ENCODE measurements around the gene ANKHD1. TPM values are rescaled to one million over a fixed set of nuclear protein-coding genes. Genes with fewer than 3 reads are reported as not detected.

ANKHD1 gene
- total and polyA plus RNA-seq, 9 of the 15 experiments (the other 6 are each of a cell fraction or from before 2014, with no cell fraction given), result 38.9 to 138 (median 78.7) TPM

DNA sequence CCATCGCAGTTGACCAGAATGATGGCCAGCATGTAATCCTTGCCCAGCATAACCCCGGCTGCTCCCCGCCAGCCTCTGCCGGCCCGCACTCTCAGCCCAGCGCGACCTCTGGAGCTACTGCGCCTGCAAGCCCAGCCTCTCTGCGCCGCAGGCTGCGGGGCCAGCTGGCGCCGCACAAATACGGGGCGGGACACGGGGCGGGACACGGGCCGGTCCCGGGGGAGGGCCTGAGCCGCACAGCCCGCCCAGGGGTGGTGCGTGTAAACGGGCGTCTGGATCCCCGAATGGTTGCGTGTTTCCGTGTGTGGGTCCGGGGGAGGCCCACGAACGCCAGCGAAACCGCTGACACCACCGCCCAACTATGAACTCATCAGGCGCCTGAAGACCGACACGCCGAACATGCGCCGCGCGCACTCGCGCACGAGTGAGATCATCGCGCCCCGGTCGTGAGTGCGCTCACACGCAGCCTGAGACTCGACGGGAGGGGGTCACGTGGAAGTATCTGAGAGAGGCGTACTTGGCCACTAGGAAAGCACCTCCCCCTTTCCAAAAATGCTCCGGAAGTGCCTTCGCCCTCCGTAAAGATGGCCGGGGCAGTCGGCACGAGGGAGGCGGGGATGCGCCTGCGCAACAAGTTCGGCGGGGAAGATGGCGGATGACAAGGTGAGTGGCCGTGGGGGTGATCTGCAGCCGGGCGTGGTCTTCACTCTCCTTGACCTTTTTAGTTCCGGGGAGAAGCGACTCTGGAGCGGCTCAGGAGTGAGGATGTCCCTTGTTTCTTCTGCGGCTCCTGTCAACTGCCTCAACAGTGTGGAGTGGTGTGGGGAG, 162.8 kb downstream of the ANKHD1 start, which contains the start of the genes APBB3 and SLC35A4 (continued):
- TF ChIP-seq ZNF23 (CRISPR knock-in tag; IDR thresholded peaks at IDR 0.05) (no peak), TAF15 (IDR thresholded peaks at IDR 0.05; ENCODE audit: low read depth, low read length) (no peak), SMAD3 (CRISPR knock-in tag; conservative IDR thresholded peaks at IDR 0.05) (no peak), PKNOX1 (IDR thresholded peaks at IDR 0.05) (peak; percentile 81), ZNF280A (IDR thresholded peaks at IDR 0.05; ENCODE audit: low read depth, partially characterized antibody) (no peak), NRF1 (conservative IDR thresholded peaks at IDR 0.05 in 1 of 2, IDR thresholded peaks at IDR 0.05 in 1 of 2) (peak; percentile 98 to 99), DPF2 (IDR thresholded peaks at IDR 0.05) (peak; percentile 26; the same call in 1 of the 2 replicates), CBX5 (IDR thresholded peaks at IDR 0.05; ENCODE audit: borderline replicate concordance, low read depth) (no peak; the same call in 1 of the 2 replicates), POLR2H (tag; IDR thresholded peaks at IDR 0.05; ENCODE audit: low read depth) (peak; percentile 86), SIN3A (IDR thresholded peaks at IDR 0.05; ENCODE audit: borderline replicate concordance in 2 of 2, control insufficient read depth in 1 of 2, low read depth in 2 of 2, low read length in 2 of 2) (peak; percentile 57 to 89; a peak in 3 of 4 replicates)
- TF ChIP-seq, protein P1, sequence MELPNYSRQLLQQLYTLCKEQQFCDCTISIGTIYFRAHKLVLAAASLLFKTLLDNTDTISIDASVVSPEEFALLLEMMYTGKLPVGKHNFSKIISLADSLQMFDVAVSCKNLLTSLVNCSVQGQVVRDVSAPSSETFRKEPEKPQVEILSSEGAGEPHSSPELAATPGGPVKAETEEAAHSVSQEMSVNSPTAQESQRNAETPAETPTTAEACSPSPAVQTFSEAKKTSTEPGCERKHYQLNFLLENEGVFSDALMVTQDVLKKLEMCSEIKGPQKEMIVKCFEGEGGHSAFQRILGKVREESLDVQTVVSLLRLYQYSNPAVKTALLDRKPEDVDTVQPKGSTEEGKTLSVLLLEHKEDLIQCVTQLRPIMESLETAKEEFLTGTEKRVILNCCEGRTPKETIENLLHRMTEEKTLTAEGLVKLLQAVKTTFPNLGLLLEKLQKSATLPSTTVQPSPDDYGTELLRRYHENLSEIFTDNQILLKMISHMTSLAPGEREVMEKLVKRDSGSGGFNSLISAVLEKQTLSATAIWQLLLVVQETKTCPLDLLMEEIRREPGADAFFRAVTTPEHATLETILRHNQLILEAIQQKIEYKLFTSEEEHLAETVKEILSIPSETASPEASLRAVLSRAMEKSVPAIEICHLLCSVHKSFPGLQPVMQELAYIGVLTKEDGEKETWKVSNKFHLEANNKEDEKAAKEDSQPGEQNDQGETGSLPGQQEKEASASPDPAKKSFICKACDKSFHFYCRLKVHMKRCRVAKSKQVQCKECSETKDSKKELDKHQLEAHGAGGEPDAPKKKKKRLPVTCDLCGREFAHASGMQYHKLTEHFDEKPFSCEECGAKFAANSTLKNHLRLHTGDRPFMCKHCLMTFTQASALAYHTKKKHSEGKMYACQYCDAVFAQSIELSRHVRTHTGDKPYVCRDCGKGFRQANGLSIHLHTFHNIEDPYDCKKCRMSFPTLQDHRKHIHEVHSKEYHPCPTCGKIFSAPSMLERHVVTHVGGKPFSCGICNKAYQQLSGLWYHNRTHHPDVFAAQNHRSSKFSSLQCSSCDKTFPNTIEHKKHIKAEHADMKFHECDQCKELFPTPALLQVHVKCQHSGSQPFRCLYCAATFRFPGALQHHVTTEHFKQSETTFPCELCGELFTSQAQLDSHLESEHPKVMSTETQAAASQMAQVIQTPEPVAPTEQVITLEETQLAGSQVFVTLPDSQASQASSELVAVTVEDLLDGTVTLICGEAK (IDR thresholded peaks at IDR 0.05), result peak; percentile 74
- TF ChIP-seq, protein P1 (CRISPR knock-in tag; IDR thresholded peaks at IDR 0.05), result no peak
